Testis (tissue), 3 donors: ENCODE data around the gene MFF. TPM values are rescaled to one million over a fixed set of nuclear protein-coding genes. Genes with fewer than 3 reads are reported as not detected.

ENCODE experiments used
- DNase-seq: peaks from one replicate; pipeline ENCODE4 v3.0.0-alpha.2; 2019
- H3K27ac ChIP-seq, 2 donors: fragments of 200-600 bp; sonication (generic); one replicate each; pipeline ENCODE4 v1.5.1; 2019
- H3K27me3 ChIP-seq: fragments of 200-600 bp; sonication (generic); one replicate; pipeline ENCODE4 v1.5.1; 2019
- H3K36me3 ChIP-seq: fragments of 200-600 bp; sonication (generic); one replicate; pipeline ENCODE4 v1.5.1; 2017; ENCODE audit warnings: low read depth; ENCODE audit errors: missing control alignments
- H3K4me1 ChIP-seq: fragments of 200-600 bp; sonication (generic); one replicate; pipeline ENCODE4 v1.5.1; 2019
- H3K4me3 ChIP-seq, 2 donors: fragments of 200-600 bp; sonication (generic); one replicate each; pipeline ENCODE4 v1.5.1; 2017 to 2019
- H3K9me3 ChIP-seq: fragments of 200-600 bp; sonication (generic); one replicate; pipeline ENCODE4 v1.5.1; 2017
- POLR2A ChIP-seq: fragments of 450-650 bp; IDR thresholded peaks from one replicate; pipeline ENCODE4 v1.6.1; 2017; ENCODE audit warnings: antibody characterized with exemption, mild to moderate bottlenecking, moderate library complexity
- WGBS, 2 donors: methylation state at CpG; one replicate each; pipeline ENCODE4 v1.1.5; 2018; 5-methylcytosine and 5-hydroxymethylcytosine counted together
- intact Hi-C: fragments of 100-400 bp; cut with DNase I; formaldehyde crosslinking; loops from one replicate; pipeline ENCODE4 v1.15.1; 2023; ENCODE audit warnings: low total_unique reads
- polyA plus RNA-seq: library from polyadenylated mRNA; stranded (reverse); fragments of 350-450 nt; fragmentation: Illumina TruSeq; extraction: RNeasy Lipid Tissue Mini Kit (QIAGEN cat#74804); gene quantifications from one replicate; pipeline ENCODE4 v1.2.3, GENCODE V29; 2014; ENCODE audit warnings: low read depth, low replicate concordance; ENCODE audit not compliant: insufficient read depth
- total RNA-seq, 2 donors: library from RNA; depleted of rRNA; stranded (reverse); fragments of >200 nt; gene quantifications; one replicate each; pipeline ENCODE4 v1.2.3, GENCODE V29; 2016
- TF ChIP-seq, protein P1 (sequence below), 3 experiments: fragments of 450-650 bp in 2 of 3; fragments of 200-600 bp in 1 of 3; sonication (generic) in 1 of 3; IDR thresholded peaks; one replicate each; pipeline ENCODE4 v1.5.1; 2016 to 2019; ENCODE audit warnings: antibody characterized with exemption in 3 of 3, mild to moderate bottlenecking in 2 of 3, moderate library complexity in 1 of 3

The MFF gene
- total and polyA plus RNA-seq, 3 donors from 2014 or later = 318 to 457 (median 368) TPM

DNA sequence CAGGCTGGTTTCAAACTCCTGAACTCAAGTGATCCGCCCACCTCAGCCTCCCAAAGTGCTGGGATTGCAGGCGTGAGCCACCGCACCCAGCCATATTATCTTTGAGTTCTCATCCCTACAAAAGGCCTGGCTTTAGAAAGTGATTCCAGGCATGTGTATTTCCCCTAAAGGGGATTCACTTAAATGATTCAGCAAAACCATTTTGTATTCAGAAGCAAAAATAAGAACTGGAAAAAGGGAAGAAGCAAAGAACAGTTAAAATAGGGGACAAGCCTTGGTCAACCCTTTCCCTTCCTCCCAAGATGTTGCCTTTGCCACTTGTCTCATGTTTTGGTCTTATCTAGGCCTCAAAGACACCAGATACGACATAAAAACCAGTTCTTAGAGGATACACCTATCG, 43.5 kb downstream of the MFF start:
- Histone ChIP-seq H3K27ac (no peak overlapping the region), H3K9me3 (no peaks in the 10 kb centered on the region), H3K27me3 (no peaks in the 10 kb centered on the region), H3K4me1 (no peaks in the 10 kb centered on the region), H3K4me3 (no peak overlapping the region), H3K36me3 (no peaks in the 10 kb centered on the region)
- intact Hi-C loops = no loop called here
- WGBS, 2 donors = 88 to 90% methylated on average over 5 of the region's 5 CpGs
- TF ChIP-seq, protein P1, sequence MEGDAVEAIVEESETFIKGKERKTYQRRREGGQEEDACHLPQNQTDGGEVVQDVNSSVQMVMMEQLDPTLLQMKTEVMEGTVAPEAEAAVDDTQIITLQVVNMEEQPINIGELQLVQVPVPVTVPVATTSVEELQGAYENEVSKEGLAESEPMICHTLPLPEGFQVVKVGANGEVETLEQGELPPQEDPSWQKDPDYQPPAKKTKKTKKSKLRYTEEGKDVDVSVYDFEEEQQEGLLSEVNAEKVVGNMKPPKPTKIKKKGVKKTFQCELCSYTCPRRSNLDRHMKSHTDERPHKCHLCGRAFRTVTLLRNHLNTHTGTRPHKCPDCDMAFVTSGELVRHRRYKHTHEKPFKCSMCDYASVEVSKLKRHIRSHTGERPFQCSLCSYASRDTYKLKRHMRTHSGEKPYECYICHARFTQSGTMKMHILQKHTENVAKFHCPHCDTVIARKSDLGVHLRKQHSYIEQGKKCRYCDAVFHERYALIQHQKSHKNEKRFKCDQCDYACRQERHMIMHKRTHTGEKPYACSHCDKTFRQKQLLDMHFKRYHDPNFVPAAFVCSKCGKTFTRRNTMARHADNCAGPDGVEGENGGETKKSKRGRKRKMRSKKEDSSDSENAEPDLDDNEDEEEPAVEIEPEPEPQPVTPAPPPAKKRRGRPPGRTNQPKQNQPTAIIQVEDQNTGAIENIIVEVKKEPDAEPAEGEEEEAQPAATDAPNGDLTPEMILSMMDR (IDR thresholded peaks at IDR 0.05) = no peak
- TF ChIP-seq POLR2A = no peak
- DNase-seq = no peak

DNA sequence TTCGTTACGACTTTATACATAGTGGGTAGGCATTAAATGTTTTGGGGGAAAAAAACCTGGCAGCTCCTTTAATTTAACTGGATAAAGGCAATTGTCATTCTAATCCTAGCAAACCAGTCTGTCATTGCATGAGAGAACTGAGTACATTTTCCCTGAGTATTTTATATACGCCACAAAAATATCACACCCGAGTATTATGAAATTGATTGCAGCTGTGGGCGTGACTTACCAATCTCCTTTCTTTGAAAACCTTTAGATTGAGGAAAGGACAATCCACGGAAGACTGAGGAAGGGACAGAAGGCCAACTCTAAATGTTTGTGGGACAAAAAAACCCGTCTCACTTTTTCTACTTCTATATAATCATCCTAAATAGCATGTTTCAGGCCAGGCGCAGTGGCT, 45.0 kb downstream of the MFF start:
- Histone ChIP-seq H3K4me1 (no peaks in the 10 kb centered on the region), H3K9me3 (no peaks in the 10 kb centered on the region), H3K4me3 (no peak overlapping the region), H3K27ac (no peak overlapping the region), H3K36me3 (no peaks in the 10 kb centered on the region), H3K27me3 (no peaks in the 10 kb centered on the region)
- 88 to 92% methylated on average over 8 of the region's 8 CpGs for WGBS, 2 donors
- intact Hi-C loops = no loop called here
- no peak for TF ChIP-seq POLR2A
- TF ChIP-seq, protein P1 (IDR thresholded peaks at IDR 0.05) = no peak
- DNase-seq = no peak

DNA sequence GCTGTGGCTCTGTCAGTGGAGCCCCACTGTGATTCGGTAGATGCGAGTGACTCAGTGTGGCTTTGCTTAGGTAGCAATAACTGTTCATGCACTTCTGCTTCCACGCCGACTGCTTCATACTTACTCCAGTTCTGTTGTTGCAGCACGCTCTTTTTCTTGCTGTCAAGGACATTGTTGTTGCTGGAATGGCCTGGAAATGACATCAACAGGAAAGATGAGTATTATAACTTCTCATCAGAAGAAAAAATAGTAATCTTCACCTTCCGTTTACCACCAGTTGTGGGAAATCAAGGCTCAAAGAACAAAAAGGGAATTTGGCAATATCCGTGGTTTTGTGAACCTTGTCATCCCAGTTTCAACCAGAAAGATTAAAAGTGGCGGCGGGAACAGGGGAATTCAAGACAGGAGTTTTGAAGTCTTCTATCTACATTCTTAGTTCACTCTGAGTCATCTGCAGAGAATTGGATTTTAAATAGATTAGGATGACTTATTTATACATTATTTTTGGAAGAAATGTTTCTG, 45.8 kb downstream of the MFF start:
- 71 to 78% methylated on average over 9 of the region's 9 CpGs for WGBS, 2 donors
- H3K27me3 ChIP-seq = no peaks in the 10 kb centered on the region
- H3K27ac ChIP-seq = no peak overlapping the region
- no peaks in the 10 kb centered on the region for H3K4me1 ChIP-seq
- no peak overlapping the region for H3K4me3 ChIP-seq
- no peaks in the 10 kb centered on the region for H3K36me3 ChIP-seq
- TF ChIP-seq, protein P1 (IDR thresholded peaks at IDR 0.05) = no peak
- no peak for TF ChIP-seq POLR2A
- intact Hi-C loops = no loop called here
- peak; percentile 31 for DNase-seq
- no peaks in the 10 kb centered on the region for H3K9me3 ChIP-seq

DNA sequence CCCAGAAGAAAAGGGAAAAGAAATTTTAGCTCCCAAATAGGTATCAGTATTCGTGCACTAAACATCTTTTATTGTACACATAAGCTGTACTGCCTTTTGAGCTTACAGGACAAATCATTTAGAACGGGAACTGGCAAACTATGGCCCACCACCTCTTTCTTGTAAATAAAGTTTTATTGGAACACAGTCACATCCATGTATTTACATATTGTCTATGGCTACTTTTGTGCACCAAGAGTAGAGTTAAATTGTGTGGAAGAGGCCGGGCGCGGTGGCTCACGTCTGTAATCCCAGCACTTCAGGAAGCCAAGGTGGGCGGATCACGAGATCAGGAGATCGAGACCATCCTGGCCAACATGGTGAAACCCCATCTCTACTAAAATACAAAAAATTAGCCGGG, 48.3 kb downstream of the MFF start:
- no peak for TF ChIP-seq POLR2A
- TF ChIP-seq, protein P1 (IDR thresholded peaks at IDR 0.05) = no peak
- Histone ChIP-seq H3K27me3 (no peaks in the 10 kb centered on the region), H3K36me3 (no peaks in the 10 kb centered on the region), H3K4me3 (no peak overlapping the region), H3K9me3 (no peaks in the 10 kb centered on the region), H3K4me1 (no peaks in the 10 kb centered on the region), H3K27ac (no peak overlapping the region)
- 78 to 86% methylated on average over 10 of the region's 10 CpGs for WGBS, 2 donors
- intact Hi-C loops = no loop called here
- no peak for DNase-seq

DNA sequence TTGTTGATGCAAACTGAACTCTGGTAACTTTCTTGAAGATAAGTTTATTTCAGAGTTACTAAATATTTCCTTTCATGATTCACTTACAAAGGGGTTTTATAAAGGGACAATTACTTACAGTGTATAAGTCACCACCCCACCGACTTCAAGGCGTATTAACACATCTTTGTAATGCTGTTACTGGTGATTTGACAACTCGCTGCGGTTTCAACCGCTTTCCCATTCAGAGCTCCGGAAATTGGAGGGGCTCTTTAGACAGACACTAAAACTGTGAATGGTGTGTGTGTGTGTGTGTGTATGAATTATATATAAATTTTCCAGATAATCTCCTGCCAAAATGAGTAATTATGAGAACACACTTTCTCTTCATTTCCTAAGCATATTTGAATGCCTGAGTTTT, 49.1 kb downstream of the MFF start:
- Histone ChIP-seq H3K9me3 (no peaks in the 10 kb centered on the region), H3K4me3 (no peak overlapping the region), H3K36me3 (no peaks in the 10 kb centered on the region), H3K27me3 (no peaks in the 10 kb centered on the region), H3K27ac (no peak overlapping the region), H3K4me1 (no peaks in the 10 kb centered on the region)
- intact Hi-C loops = no loop called here
- DNase-seq = no peak
- WGBS, 2 donors = 19 to 28% methylated on average over 6 of the region's 6 CpGs
- TF ChIP-seq POLR2A = no peak
- TF ChIP-seq, protein P1 (IDR thresholded peaks at IDR 0.05) = no peak
